ENCODE results near the gene GGT6.

GRCh38 chr17:4576729-4577322 lies 16.4 kb upstream of the GGT6 start:
- no peak for TF ChIP-seq CTCF (conservative IDR thresholded peaks at IDR 0.05)
- TF ChIP-seq EZH2 (IDR thresholded peaks at IDR 0.05; ENCODE audit: low read depth): no peak
